DND-41 (cell line): Measurements from ENCODE around the gene RANBP17.

Source experiments
- EZH2 ChIP-seq: IDR thresholded peaks from 3 replicates; pipeline ENCODE4 v1.6.1; 2012; ENCODE audit warnings: borderline replicate concordance, low read depth, mild to moderate bottlenecking, moderate library complexity, low read length, inconsistent platforms; ENCODE audit not compliant: severe bottlenecking
- TF ChIP-seq, protein P1 (sequence below): IDR thresholded peaks from 2 replicates; pipeline ENCODE4 v1.5.1; 2012; ENCODE audit warnings: borderline replicate concordance, low read length, moderate library complexity, mild to moderate bottlenecking; ENCODE audit not compliant: poor library complexity, severe bottlenecking; ENCODE audit errors: extremely low read depth

DNA sequence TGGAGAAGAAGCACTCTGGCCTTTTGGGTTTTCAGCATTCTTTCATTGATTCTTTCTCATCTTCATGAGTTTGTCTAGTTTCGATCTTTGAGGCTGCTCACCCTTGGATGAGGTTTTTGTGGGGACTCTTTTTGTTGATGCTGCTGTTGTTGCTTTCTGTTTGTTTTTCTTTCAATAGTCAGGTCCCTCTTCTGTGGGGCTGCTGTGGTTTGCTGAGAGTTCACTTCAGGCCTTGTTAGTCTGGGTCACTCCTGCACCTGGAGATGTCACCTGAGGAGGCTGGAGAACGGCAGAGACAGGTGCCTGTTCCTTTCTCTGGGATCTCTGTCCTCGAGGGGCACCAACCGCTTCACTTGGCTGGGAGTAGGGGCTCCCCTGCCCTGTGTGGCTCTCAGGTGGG, 14.0 kb downstream of the RANBP17 start:
- TF ChIP-seq, protein P1, sequence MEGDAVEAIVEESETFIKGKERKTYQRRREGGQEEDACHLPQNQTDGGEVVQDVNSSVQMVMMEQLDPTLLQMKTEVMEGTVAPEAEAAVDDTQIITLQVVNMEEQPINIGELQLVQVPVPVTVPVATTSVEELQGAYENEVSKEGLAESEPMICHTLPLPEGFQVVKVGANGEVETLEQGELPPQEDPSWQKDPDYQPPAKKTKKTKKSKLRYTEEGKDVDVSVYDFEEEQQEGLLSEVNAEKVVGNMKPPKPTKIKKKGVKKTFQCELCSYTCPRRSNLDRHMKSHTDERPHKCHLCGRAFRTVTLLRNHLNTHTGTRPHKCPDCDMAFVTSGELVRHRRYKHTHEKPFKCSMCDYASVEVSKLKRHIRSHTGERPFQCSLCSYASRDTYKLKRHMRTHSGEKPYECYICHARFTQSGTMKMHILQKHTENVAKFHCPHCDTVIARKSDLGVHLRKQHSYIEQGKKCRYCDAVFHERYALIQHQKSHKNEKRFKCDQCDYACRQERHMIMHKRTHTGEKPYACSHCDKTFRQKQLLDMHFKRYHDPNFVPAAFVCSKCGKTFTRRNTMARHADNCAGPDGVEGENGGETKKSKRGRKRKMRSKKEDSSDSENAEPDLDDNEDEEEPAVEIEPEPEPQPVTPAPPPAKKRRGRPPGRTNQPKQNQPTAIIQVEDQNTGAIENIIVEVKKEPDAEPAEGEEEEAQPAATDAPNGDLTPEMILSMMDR: no peak
- no peak for TF ChIP-seq EZH2
